AG09319 (cell line): Measurements from ENCODE around the gene EHD1.

ENCODE experiments used
- DNase-seq: peaks from one replicate; pipeline ENCODE4 v3.0.0-alpha.2; 2010; ENCODE audit warnings: low read depth; ENCODE audit errors: extremely low read depth
- TF ChIP-seq, protein P1 (sequence below): IDR thresholded peaks from 2 replicates; pipeline ENCODE4 v1.5.1; 2011; ENCODE audit warnings: low read depth, mild to moderate bottlenecking, inconsistent platforms, low read length, moderate library complexity

Gene EHD1

DNA sequence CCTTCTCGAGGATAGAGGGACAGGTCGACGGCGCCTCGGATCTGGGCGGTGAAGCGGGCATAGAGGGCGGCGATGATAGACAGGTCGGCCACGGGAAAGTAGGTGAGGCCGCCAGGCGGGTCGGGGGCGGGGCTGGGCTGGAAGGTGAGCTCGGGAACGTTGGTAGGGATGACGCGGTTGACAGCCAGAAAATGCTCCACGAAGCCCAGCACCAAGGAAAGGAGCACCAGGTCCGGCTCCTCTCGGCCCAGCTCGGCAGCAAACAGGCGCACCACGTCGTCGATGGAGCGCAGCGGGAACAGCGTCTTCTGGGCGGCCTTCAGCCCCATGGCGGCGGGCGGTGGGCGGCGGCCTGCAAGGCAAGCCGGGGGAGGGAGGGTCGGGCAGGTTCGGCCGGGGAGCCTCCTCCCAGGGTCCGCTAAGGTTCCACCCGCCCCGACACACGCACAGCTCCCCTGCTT is 68.6 kb downstream of the EHD1 start:
- TF ChIP-seq, protein P1, sequence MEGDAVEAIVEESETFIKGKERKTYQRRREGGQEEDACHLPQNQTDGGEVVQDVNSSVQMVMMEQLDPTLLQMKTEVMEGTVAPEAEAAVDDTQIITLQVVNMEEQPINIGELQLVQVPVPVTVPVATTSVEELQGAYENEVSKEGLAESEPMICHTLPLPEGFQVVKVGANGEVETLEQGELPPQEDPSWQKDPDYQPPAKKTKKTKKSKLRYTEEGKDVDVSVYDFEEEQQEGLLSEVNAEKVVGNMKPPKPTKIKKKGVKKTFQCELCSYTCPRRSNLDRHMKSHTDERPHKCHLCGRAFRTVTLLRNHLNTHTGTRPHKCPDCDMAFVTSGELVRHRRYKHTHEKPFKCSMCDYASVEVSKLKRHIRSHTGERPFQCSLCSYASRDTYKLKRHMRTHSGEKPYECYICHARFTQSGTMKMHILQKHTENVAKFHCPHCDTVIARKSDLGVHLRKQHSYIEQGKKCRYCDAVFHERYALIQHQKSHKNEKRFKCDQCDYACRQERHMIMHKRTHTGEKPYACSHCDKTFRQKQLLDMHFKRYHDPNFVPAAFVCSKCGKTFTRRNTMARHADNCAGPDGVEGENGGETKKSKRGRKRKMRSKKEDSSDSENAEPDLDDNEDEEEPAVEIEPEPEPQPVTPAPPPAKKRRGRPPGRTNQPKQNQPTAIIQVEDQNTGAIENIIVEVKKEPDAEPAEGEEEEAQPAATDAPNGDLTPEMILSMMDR, result no peak
- DNase-seq, result no peak

DNA sequence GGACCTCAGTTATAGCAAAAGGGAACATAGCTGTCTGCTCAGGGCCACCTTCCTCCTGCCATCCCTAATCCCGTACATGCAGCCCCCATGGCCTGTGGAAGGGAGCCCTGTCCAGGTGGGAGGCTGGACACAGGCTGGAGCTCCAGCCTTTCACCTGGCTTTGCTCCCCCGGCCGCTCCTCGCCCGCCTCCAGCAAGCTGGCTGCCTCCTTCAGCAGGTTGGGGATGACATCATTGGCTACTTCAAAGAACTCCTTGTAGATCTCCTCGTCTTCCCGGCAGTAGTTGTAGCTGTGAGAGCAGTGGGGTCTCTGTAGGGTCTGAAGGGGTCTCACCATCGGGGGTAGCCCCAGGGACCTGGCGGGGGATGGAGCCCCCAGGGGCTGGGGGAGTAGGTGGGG is 72.9 kb downstream of the EHD1 start:
- TF ChIP-seq, protein P1, result no peak
- DNase-seq, result no peak

DNA sequence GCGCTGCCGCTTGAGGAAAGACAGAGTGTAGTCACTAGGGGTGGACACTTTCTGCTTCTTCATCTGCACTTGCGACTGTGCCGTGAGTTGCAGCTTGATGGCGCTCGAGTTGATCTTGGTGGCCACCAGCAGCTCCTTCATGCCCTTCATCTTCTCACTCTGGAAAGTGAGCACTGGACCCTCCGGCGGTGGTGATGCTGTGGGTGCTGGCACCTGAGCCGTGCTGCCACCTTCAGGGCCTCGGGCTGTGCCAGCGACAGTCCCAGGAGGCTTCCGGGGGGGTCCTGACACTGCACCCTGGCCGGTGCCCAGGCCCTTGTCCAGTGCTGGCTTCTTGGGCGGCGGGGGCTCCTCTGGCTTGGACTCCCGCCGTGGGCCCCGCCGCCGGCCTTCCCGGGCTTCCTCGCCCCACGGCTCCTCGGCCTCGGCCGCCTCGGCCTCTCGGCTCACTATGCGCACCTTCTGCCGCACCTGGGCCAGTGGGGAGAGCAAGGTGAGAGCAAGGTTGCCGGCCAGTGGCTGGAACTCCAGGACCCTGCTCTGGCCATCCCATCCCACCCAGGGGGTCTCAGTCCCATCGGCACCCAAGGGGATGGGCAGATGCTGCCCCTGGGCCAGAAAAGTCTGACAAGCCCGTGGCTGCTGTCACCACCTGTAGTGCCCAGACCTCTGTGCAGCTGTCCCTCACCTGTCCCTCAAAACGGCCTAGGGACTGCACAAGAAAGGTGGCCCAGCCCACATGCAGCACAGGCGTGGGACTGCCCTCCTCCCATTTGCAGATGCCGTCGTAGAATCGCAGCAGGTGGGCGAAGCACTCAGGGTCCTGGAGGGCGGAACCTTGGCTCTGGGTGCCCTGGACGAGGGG is 73.8 kb downstream of the EHD1 start:
- TF ChIP-seq, protein P1, result no peak
- DNase-seq, result no peak

DNA sequence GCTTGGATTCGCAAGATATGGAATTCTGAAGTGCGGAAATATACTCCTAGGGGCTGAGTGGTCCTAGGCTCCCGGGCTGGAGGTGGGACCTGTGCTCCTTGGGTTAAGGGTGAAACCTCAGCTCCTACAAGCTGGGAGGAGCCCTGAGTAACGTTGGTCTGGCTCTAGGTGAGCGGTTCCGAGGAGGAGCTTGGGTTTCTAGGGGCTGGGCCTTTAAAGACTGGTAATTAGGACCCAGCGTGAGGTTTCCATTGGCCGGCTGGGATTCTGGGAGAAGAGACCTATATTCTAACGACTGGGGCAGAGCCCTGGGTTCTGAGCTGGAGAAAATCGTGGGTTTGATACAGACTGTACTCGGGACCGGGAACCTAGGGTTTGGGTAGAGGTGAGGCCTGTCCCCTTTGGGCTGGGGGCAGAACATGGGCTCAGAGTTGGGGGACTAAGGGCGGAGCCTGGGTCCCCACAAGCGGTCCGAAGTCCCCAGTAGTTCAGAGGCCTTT is 74.5 kb downstream of the EHD1 start:
- TF ChIP-seq, protein P1, result no peak
- DNase-seq, result no peak

DNA sequence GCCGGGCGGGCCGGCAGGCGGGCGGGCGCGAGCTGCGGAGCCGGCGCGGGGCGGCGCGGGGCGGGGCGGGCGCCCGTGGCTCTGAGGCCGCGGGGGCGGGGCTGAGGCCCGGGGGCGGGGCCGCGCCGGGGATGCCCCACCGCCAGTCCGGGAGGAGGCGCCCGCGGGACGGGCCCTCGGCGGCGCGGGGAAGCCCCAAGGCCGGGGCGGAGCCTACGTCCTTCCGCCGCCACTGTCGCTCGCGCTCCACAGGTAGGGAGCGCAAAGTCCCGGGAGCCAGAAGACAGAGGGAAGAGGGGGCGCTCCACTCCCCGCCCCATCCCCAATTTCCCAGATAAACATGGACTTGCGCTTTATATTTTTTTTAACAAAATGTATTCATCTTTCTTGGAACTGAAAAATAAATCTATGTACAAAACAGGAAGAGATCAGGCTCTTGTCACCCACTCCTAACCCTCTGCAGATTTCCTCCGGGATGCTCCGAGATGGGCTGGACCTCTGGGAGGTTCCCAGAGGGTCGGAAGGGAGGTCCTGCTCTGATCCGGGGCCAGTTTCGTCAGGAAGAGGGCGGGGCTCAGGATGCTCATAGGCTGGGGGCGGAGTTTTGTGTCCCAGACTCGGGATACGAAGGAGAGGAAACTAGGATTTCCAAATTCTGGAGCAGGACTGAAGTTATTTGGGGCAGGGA is 75.1 kb downstream of the EHD1 start, which contains the start of gene MAP4K2:
MAP4K2 (minus strand) TSS at position 57 of the 688 bp plus-strand sequence. CDS start 65 bp downstream, outside the sequence.
- TF ChIP-seq, protein P1, result no peak; the same call in 1 of the 2 replicates
- DNase-seq, result peak; percentile 47

DNA sequence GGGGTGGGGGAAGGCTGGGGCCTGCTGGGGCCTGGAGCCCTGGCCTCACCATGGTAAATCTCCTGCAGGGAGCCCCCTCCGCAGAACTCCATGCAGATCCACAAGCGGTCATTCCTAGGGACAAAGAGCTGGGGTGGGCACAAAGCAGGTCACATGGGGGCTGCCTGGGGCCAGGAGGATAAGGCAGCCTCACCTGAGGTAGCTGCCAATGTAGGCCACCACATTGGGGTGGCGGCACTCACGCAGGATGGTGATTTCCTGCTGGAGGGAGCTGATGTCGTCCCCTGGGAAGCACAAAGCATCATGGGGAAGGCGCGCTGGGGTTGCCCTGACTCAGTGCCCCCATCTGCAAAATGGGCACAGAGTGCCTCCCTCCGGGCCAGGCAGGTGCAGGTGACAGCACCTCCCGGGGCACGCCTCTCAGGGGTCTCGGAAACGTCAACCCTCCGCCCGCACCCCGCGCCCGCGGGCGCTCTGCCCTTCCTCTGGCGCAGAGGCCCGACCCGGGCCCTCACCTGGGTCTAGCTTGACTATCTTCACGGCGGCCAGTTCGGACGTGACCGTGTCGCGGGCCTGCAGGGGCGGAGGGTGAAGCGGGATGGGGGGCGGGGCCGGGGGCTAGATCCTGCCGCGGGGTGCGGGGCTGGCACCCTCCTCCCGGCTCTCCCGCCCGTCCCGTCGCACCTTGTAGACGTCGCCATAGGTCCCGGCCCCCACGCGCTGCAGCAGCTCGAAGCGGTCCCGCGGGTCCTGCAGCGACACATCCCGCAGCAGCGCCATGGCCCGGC is 75.9 kb downstream of the EHD1 start:
- DNase-seq, result no peak
- TF ChIP-seq, protein P1, result no peak
